Effector memory CD8-positive, alpha-beta T cell (primary cell): ENCODE data around the gene CDC42SE2.

Experiments
- ATAC-seq: fragments of 150-1000 bp; cut with Tn5 transposase; replicated peaks from 2 replicates; pipeline ENCODE4 v1.10.0; 2021; ENCODE audit warnings: mild to moderate bottlenecking, moderate library complexity
- DNase-seq, 3 experiments: peaks; one replicate each; pipeline ENCODE4 v3.0.0; 2021
- H3K27ac Mint-ChIP-seq, 2 donors: one replicate each; pipeline ENCODE4 v1.8.0; 2022; ENCODE audit warnings: mild to moderate bottlenecking in 2 of 2, mixed read lengths in 2 of 2, moderate library complexity in 2 of 2
- H3K27me3 Mint-ChIP-seq, 2 donors: one replicate each; pipeline ENCODE4 v1.8.0; 2022; ENCODE audit warnings: mixed read lengths in 2 of 2
- H3K36me3 Mint-ChIP-seq: one replicate; pipeline ENCODE4 v1.8.0; 2022; ENCODE audit warnings: mild to moderate bottlenecking, moderate library complexity, mixed read lengths; ENCODE audit not compliant: insufficient read depth
- H3K4me1 Mint-ChIP-seq, 2 donors: one replicate each; pipeline ENCODE4 v1.8.0; 2022; ENCODE audit warnings: low read depth in 2 of 2, mixed read lengths in 2 of 2
- H3K4me3 Mint-ChIP-seq, 2 donors: one replicate each; pipeline ENCODE4 v1.8.0; 2022; ENCODE audit warnings: mild to moderate bottlenecking in 2 of 2, mixed read lengths in 2 of 2, moderate library complexity in 2 of 2
- H3K9me3 Mint-ChIP-seq, 2 donors: one replicate each; pipeline ENCODE4 v1.8.0; 2022; ENCODE audit warnings: mixed read lengths in 2 of 2
- total RNA-seq, 9 experiments: gene quantifications; one replicate each; lab custom pipeline; 2026; lab: John Stamatoyannopoulos, UW

Gene CDC42SE2, protein sequence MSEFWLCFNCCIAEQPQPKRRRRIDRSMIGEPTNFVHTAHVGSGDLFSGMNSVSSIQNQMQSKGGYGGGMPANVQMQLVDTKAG
- 236 to 862 (median 392) reads per million in 9 experiments for total RNA-seq

DNA sequence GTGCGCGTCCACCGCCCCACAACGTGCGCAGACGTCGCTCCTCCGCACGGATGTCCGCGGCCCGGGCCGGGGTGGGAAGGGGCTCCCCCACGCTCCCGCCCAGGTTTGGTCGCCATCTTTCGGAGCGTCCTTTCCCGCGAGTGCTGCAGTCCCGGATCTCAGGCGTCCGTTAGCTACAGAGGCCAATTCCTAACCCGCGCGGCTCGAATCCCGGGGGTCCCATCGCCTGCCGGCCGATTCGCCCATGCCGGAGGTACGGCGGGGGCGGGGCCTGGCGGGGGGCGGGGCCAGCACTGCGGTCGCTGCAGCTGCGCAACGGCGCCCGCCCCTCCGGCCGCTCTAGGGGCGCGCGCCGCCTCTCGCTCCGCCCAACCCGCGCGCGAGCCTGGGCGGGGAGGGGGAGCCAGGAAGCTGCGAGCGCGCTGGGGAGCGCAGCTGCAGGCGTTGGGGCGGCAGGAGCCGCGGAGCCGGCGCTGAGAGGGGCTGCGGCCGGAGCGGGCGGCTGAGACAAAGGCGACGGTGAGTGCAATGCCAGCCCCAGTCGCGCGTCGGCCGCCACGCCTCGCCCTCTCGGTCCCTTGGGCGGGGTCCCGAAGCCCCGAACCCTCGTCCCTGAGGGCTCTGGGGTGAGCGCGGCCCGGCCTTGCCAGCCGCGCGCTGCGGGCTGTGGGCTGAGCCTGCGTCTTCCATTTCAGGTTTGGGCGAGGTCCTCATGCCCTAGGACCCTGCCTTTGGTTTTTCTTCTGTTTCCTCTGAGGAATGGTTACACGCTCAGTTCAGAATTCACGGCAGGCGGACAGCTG is at the start of gene CDC42SE2:
CDC42SE2 (plus strand) TSS at position 406 of the 803 bp plus-strand sequence. CDS start 95,441 bp downstream, outside the sequence.
- peak within 1 kb of the TSS; percentile 83 to 93 for H3K4me3 Mint-ChIP-seq
- DNase-seq (peak; percentile 79 to 86 (median 85)), ATAC-seq (peak; percentile 83)
- H3K36me3 Mint-ChIP-seq: peaks cover 63% of the 10 kb centered on the region
- H3K9me3 Mint-ChIP-seq: no peaks in the 10 kb centered on the region
- H3K27ac Mint-ChIP-seq: peak within 1 kb of the TSS; percentile 87 to 97
- H3K4me1 Mint-ChIP-seq: peaks cover 21 to 54% of the 10 kb centered on the region in 2 donors
- H3K27me3 Mint-ChIP-seq: no peaks in the 10 kb centered on the region

DNA sequence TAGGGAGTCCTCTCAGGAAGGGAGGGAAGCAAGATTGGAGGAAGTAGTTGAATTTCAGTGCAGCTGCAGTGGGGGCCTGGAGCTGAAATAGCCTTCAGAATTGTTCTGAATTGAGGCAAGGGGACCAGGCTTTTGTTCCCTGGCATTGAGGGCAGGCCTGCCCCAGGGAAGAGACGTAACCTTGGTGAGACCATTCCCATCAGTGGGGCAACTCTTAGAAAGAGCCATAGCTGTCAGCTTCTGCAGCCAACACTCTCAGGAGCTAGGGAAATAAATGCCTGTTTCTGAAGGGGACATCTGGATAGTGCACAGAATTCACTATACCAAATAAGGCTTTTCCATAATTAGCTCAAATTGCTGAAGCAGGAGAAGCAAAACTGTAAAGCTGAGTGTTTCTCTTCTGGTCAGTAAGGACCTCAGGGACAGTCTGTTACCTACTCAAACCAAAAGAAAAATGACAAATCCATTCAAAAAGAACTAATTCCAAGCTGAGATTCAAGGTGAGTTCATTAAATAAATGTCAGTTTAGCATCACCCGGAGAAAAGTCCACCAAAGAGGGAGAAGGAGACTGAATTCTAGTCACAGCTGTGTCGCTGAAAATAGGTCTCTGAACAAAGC is 49.1 kb upstream of the CDC42SE2 start:
- H3K36me3 Mint-ChIP-seq: no peaks in the 10 kb centered on the region

DNA sequence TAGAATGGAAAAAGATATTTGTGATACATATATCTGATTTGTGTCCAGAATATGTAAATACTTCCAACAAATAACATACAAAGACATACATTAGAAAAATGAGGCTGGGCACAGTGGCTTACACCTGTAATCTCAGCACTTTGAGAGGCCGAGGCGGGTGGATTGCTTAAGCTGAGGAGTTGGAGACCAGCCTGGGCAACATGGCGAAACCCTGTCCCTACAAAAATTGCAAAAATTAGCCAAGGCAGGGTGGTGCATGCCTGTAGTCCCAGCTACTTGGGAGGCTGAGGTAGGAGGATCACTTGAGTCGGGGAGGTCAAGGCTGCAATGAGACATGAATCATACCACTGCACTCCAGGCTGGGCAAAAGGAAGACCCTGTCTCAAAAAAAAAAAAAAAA is 46.1 kb upstream of the CDC42SE2 start:
- Mint-ChIP-seq H3K27me3 (no peaks in the 10 kb centered on the region), H3K4me1 (peaks cover 7 to 24% of the 10 kb centered on the region in 2 donors), H3K36me3 (peaks cover 6% of the 10 kb centered on the region), H3K4me3 (no peak overlapping the region), H3K9me3 (no peaks in the 10 kb centered on the region), H3K27ac (peak overlapping the region in 1 of 2 donors; percentile 38)
- DNase-seq: no peak
- no peak for ATAC-seq

More for the DNA sequence above, 49.1 kb upstream of the CDC42SE2 start:
- Mint-ChIP-seq H3K4me1 (peaks cover 25 to 44% of the 10 kb centered on the region in 2 donors), H3K27me3 (no peaks in the 10 kb centered on the region), H3K9me3 (no peaks in the 10 kb centered on the region), H3K4me3 (no peak overlapping the region), H3K27ac (peak overlapping the region in 1 of 2 donors; percentile 74)
- DNase-seq (no peak), ATAC-seq (no peak)

DNA sequence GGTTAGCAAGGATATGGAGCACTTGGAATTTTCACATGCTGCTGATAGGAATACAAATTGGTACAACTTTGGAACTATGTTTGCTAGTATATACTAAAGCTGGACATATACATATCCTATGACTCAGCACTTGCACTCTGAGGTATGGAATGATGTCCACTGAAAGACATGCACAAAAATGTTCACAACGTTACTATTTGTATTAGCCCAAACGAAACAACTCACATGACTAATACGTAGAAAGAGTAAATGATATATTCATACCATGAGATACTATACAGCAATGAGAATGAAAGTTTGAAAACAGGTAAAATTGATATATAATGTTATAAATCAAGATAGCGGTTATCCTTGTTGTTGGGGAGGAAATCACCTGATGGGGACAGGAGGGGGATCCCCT is 45.5 kb upstream of the CDC42SE2 start:
- peaks cover 7 to 24% of the 10 kb centered on the region in 2 donors for H3K4me1 Mint-ChIP-seq
- no peaks in the 10 kb centered on the region for H3K9me3 Mint-ChIP-seq
- H3K27me3 Mint-ChIP-seq: no peaks in the 10 kb centered on the region
- H3K4me3 Mint-ChIP-seq: no peak overlapping the region
- no peak for DNase-seq
- ATAC-seq: no peak
- H3K27ac Mint-ChIP-seq: peak overlapping the region in 1 of 2 donors; percentile 38
- peaks cover 6% of the 10 kb centered on the region for H3K36me3 Mint-ChIP-seq

DNA sequence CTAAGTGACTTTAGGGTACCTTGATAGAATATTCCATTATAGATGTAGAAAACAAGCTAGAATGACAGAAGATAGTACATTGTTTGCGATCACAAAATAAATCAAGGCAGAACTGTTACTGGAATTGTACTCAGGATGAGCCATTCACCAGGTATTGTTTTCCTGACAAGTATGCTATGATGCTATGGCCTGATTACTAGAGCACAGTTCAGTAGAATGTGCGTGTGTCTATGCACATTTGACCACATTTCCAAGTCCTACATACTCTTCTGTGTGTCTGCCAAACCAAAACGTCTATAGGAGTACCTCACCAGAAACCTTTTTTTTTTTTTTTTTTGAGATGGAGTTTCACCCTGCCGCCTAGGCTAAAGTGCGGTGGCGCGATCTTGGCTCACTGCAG is 43.3 kb upstream of the CDC42SE2 start:
- Mint-ChIP-seq H3K27ac (no peak overlapping the region), H3K4me1 (peaks cover 0 to 15% of the 10 kb centered on the region in 2 donors), H3K36me3 (peaks cover 6% of the 10 kb centered on the region), H3K4me3 (no peak overlapping the region), H3K9me3 (no peaks in the 10 kb centered on the region), H3K27me3 (no peaks in the 10 kb centered on the region)
- DNase-seq: no peak
- ATAC-seq: no peak

DNA sequence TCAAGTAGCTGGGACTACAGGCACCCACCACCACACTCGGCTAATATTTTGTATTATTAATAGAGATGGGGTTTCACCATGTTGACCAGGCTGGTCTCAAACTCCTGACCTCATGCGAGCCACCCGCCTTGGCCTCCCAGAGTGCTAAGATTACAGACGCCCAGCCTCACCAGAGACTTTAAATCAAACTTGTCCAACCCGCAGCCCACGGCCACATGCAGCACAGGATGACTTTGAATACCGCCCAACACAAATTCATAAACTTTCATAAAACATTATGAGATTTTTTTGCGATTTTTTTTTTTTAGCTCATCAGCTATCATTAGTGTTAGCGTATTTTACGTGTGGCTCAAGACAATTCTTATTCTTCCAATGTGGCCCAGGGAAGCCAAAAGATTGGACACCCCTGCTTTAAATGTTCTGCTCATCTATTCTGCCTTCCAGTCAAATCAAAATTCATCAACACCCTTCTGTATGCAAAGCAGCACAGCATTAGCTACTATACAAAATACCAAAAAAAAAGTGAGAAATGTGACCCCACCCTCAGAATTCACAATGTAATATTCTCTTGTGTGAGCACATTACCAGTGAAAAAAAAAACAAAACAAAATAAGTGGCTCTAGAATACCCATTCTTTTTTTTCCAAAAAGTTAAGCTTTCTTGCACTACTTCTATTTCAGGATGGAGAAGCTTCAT is 42.7 kb upstream of the CDC42SE2 start:
- Mint-ChIP-seq H3K27ac (no peak overlapping the region), H3K4me1 (peaks cover 0 to 15% of the 10 kb centered on the region in 2 donors), H3K4me3 (no peak overlapping the region), H3K27me3 (no peaks in the 10 kb centered on the region), H3K36me3 (peaks cover 6% of the 10 kb centered on the region), H3K9me3 (no peaks in the 10 kb centered on the region)
- DNase-seq: no peak
- ATAC-seq: no peak

DNA sequence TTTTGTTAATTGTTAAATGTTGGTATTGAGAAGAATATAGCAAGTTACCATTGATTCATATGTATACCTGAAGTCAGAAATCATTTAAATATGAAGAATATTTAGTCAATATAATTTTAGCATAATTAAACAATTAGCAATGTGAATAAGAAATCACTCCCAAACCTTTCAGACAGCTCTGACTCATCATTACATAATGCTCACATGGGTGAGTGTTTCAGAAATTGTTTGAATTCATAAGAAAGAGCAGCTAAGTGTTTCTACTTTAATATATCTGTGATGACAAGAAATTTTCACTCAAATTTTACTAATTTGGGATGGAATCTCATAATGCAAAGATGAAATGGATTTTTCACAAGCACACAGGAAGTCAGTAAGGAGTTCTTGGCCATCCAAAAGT is 42.0 kb upstream of the CDC42SE2 start:
- Mint-ChIP-seq H3K36me3 (peaks cover 6% of the 10 kb centered on the region), H3K4me1 (peaks cover 0 to 15% of the 10 kb centered on the region in 2 donors), H3K27me3 (no peaks in the 10 kb centered on the region), H3K27ac (no peak overlapping the region), H3K9me3 (no peaks in the 10 kb centered on the region), H3K4me3 (no peak overlapping the region)
- no peak for DNase-seq
- no peak for ATAC-seq

DNA sequence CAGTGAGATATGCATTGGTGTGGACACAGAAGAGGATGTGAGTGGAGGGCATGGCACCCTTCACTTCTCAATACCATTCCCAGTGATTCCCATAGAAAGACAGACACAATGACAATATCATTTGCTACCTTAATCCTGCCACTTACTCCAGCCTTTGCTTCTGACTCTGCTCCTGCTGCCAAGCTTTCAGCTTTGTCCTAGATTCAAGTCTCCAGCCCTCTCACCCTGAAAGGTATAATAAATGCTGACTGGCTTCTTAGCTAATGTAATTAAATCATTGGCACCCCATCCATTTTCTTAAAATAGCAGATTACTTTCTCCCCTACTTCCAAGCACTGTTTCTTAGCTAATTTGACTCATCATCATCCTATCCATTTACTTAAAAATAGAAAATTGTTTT is 41.1 kb upstream of the CDC42SE2 start:
- ATAC-seq: no peak

DNA sequence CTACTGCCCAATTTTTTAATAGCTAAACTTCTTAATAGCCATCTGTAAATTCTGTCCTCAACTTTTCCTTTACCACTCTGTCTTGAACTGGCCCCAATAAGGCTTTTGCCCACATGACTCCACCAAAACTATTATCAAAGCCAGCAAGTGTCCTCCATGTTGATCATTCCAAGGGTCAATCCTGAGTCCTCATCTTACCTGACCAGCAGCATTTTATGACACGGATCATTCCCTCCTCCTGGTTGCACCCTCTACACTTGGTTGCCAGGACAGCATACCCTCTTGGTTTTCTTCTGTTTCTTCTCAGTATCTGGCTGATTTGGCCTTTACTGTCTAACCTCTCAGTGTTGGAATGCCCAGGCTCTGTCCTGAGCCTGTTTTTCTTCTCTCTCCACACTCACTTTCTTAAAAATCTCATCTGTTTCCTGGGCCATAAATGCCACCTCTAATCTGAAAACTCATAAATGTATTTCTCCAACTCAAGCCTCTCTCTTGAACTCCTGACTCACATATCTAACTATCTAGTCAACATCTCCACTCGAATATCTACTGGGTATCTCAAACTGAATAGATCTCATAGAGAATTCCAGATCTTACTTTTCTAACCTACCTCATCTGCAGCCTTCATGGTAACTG is 40.0 kb upstream of the CDC42SE2 start:
- Mint-ChIP-seq H3K27me3 (no peaks in the 10 kb centered on the region), H3K4me3 (no peak overlapping the region), H3K36me3 (peaks cover 6% of the 10 kb centered on the region), H3K9me3 (no peaks in the 10 kb centered on the region), H3K4me1 (no peaks in the 10 kb centered on the region), H3K27ac (no peak overlapping the region)
- ATAC-seq (no peak), DNase-seq (no peak)

More for the DNA sequence above, 41.1 kb upstream of the CDC42SE2 start:
- peaks cover 6% of the 10 kb centered on the region for H3K36me3 Mint-ChIP-seq
- no peak for DNase-seq
- H3K27ac Mint-ChIP-seq: no peak overlapping the region
- H3K4me3 Mint-ChIP-seq: no peak overlapping the region
- H3K27me3 Mint-ChIP-seq: no peaks in the 10 kb centered on the region
- H3K9me3 Mint-ChIP-seq: no peaks in the 10 kb centered on the region
- peaks cover 0 to 8% of the 10 kb centered on the region in 2 donors for H3K4me1 Mint-ChIP-seq

DNA sequence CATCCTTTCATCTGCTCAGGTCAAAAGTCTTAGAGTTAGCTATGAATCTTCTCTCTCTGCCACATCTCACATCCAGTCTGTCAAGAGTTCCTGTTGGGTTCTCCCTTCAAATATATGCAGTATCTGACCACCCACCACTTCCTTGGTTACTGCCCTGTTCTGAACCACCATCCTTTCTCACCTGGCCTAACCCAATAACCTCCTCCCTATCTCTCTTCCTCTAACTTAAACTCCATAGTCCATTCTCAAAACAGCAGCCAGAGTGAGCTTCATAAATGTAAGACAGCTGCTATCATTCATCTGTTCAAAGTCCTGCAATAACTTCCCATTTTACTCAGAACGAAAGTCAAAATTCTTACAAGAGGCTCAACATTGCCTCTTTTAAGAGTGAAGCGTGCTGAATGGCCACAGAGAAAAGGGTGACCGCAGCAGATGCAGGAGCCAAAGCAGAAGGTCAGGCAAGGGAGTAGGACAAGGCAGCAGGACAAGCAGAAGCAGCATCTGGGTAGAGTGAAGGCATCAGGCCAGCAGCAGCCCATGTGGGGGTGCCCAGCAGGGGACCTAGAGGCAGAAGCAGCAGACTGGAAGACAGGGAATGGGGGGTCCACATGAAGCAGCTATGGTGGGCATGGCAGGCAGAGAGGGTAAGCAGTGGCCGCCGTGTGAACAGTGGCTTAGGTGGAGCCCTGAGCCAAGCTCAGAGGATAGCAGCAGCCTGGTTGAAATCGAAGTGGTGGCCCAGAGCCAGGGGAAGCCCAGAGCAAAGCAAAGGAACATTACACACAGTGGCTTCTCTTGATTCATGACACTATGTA is 39.3 kb upstream of the CDC42SE2 start:
- Mint-ChIP-seq H3K36me3 (peaks cover 6% of the 10 kb centered on the region), H3K27me3 (no peaks in the 10 kb centered on the region), H3K4me3 (no peak overlapping the region), H3K27ac (no peak overlapping the region), H3K9me3 (no peaks in the 10 kb centered on the region), H3K4me1 (no peaks in the 10 kb centered on the region)
- DNase-seq (no peak), ATAC-seq (peak; percentile 83)

DNA sequence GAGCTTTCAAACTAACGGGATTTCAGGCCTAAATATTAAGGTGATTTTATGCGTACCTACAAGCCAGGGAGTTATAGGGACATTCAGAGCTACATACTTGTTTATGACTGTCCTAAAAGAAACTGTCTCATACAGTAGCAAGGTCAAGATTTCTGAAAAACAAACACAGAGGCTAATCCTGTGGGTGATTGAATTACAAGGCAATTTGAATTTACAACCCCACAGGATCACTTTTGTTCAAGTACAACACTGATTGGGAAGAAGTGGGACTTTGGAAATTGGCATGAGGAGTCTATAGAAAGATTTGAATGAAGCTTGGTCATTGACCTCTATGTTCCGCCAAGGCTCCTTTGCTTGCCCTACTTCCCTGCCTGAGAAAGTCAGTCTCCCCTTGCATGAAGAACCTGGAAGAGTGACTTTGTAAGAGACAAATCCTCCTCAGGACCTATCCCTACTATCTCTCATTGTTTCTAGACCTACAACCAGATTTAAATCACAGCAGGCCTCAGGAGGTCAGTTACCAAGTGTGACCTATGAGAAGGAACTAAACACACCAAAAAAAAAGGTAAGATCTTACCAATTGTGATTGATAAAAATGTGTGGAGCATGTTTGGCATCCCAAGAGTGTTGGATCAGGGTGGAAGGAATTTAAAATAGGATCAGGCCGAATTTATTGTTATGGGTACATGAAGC is 38.4 kb upstream of the CDC42SE2 start:
- no peak overlapping the region for H3K4me3 Mint-ChIP-seq
- H3K9me3 Mint-ChIP-seq: no peaks in the 10 kb centered on the region
- ATAC-seq (no peak), DNase-seq (no peak)
- H3K27ac Mint-ChIP-seq: no peak overlapping the region
- H3K27me3 Mint-ChIP-seq: no peaks in the 10 kb centered on the region
- H3K4me1 Mint-ChIP-seq: no peaks in the 10 kb centered on the region
- H3K36me3 Mint-ChIP-seq: peaks cover 6% of the 10 kb centered on the region

DNA sequence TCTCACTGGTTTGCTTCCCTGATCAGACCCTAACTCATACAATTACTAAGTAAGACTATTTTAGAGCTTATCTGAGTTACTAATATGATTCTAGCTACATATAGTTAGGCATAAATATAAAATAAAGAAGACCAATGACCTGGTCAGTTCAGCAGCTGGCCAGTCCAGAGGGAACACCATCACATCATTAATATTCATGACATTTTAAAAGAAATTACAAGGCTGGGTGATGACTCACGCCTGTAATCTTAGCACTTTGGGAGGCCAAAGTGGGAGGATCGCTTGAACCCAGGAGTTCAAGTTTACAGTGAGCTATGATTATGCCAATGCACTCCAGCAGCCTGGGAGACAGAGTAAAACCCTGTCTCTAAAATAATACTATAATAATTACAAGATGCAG is 37.0 kb upstream of the CDC42SE2 start:
- no peaks in the 10 kb centered on the region for H3K9me3 Mint-ChIP-seq
- H3K4me3 Mint-ChIP-seq: no peak overlapping the region
- H3K36me3 Mint-ChIP-seq: no peaks in the 10 kb centered on the region
- H3K27me3 Mint-ChIP-seq: no peaks in the 10 kb centered on the region
- H3K4me1 Mint-ChIP-seq: no peaks in the 10 kb centered on the region
- no peak for ATAC-seq
- no peak for DNase-seq
- no peak overlapping the region for H3K27ac Mint-ChIP-seq
